KMS-11 (cell line): Measurements from ENCODE around the gene RBFOX1.

Source experiments
- H2AFZ ChIP-seq: fragments of 200-600 bp; sonication (generic); 2 replicates; pipeline ENCODE4 v1.6.1; 2016; ENCODE audit warnings: antibody characterized with exemption, mixed run types, low read depth
- H3K27ac ChIP-seq: fragments of 200-600 bp; sonication (generic); 2 replicates; pipeline ENCODE4 v1.6.1; 2016; ENCODE audit warnings: mild to moderate bottlenecking, mixed run types
- H3K27me3 ChIP-seq: fragments of 200-600 bp; sonication (generic); 2 replicates; pipeline ENCODE4 v1.6.1; 2017; ENCODE audit warnings: mild to moderate bottlenecking, low read depth, mixed run types, moderate library complexity; ENCODE audit not compliant: insufficient read depth
- H3K36me3 ChIP-seq: fragments of 200-600 bp; sonication (generic); 2 replicates; pipeline ENCODE4 v1.6.1; 2017; ENCODE audit warnings: mild to moderate bottlenecking, mixed run types; ENCODE audit not compliant: insufficient read depth
- H3K4me1 ChIP-seq: fragments of 200-600 bp; sonication (generic); 2 replicates; pipeline ENCODE4 v1.6.1; 2016; ENCODE audit warnings: mild to moderate bottlenecking, low read depth, mixed run types; ENCODE audit not compliant: poor library complexity, severe bottlenecking
- H3K4me2 ChIP-seq: fragments of 200-600 bp; sonication (generic); 2 replicates; pipeline ENCODE4 v1.7.0; 2016; ENCODE audit warnings: mild to moderate bottlenecking, mixed run types
- H3K4me3 ChIP-seq: fragments of 200-600 bp; sonication (generic); IDR thresholded peaks from 2 replicates; pipeline ENCODE4 v1.6.1; 2017; ENCODE audit warnings: low read depth, low read length, mixed read lengths; ENCODE audit not compliant: insufficient read depth
- H3K79me2 ChIP-seq: fragments of 200-600 bp; sonication (generic); 2 replicates; pipeline ENCODE4 v1.6.1; 2016; ENCODE audit warnings: low read depth, mixed run types; ENCODE audit not compliant: insufficient read depth
- H3K9ac ChIP-seq: fragments of 200-600 bp; sonication (generic); 2 replicates; pipeline ENCODE4 v1.6.1; 2016; ENCODE audit warnings: mild to moderate bottlenecking, mixed run types
- H4K20me1 ChIP-seq: fragments of 200-600 bp; sonication (generic); 2 replicates; pipeline ENCODE4 v1.6.1; 2016; ENCODE audit warnings: mild to moderate bottlenecking, mixed run types; ENCODE audit not compliant: insufficient read depth
- TF ChIP-seq, protein P1 (sequence below): fragments of 200-600 bp; sonication (generic); conservative IDR thresholded peaks from 2 replicates; pipeline ENCODE4 v1.6.1; 2017; ENCODE audit warnings: low read depth, mild to moderate bottlenecking, antibody characterized with exemption, low read length, moderate library complexity, mixed read lengths

The RBFOX1 gene

DNA sequence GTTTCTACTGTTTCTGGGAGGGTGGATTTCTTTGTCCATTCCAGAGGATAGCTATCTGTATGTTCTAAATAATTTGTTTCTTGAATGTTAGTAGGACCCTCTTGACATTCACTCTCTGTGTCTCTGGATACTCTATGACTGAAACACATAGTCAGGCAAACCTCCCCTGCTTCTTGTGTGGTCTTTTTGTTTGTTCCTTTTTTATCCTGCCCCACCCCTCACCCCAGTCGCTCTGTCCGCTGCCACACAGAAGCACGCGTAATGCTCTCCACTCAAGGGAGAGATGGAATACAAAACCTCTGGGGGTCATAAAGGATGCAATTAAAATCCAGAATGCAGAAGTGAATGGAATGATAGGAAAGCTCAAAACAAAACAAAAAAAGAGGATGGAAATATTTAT is 253.1 kb downstream of the RBFOX1 start:
- Histone ChIP-seq H3K4me2 (no peak overlapping the region), H3K79me2 (no peaks in the 10 kb centered on the region), H3K27ac (no peak overlapping the region), H3K27me3 (no peaks in the 10 kb centered on the region), H2AFZ (no peak overlapping the region), H3K4me1 (no peaks in the 10 kb centered on the region), H3K4me3 (no peak overlapping the region), H3K9ac (no peak overlapping the region), H3K36me3 (no peaks in the 10 kb centered on the region), H4K20me1 (no peaks in the 10 kb centered on the region)
- TF ChIP-seq, protein P1, sequence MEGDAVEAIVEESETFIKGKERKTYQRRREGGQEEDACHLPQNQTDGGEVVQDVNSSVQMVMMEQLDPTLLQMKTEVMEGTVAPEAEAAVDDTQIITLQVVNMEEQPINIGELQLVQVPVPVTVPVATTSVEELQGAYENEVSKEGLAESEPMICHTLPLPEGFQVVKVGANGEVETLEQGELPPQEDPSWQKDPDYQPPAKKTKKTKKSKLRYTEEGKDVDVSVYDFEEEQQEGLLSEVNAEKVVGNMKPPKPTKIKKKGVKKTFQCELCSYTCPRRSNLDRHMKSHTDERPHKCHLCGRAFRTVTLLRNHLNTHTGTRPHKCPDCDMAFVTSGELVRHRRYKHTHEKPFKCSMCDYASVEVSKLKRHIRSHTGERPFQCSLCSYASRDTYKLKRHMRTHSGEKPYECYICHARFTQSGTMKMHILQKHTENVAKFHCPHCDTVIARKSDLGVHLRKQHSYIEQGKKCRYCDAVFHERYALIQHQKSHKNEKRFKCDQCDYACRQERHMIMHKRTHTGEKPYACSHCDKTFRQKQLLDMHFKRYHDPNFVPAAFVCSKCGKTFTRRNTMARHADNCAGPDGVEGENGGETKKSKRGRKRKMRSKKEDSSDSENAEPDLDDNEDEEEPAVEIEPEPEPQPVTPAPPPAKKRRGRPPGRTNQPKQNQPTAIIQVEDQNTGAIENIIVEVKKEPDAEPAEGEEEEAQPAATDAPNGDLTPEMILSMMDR: no peak

DNA sequence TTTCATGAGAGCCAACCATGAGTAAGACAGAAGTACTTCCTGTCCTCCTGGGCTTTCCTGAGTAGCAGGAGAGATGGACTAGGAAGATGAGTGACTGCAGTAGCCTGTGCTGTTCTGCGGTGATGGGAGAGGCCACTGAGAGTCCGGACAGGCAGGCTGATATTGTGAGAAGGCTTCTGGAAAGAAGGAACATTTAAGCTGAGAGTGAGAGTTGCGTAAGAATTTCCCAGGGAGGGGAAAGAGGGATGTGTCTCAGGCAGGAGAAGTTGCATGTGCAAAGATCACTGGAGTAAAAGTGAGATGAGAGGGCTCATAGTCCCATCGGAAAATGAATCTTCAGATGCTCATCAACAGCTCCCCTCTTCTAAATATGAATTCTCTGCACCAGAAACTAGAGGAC is 258.3 kb downstream of the RBFOX1 start:
- no peak overlapping the region for H2AFZ ChIP-seq
- H3K4me1 ChIP-seq: no peaks in the 10 kb centered on the region
- TF ChIP-seq, protein P1: no peak
- no peaks in the 10 kb centered on the region for H3K79me2 ChIP-seq
- H4K20me1 ChIP-seq: no peaks in the 10 kb centered on the region
- no peaks in the 10 kb centered on the region for H3K27me3 ChIP-seq
- no peak overlapping the region for H3K9ac ChIP-seq
- no peak overlapping the region for H3K4me2 ChIP-seq
- no peaks in the 10 kb centered on the region for H3K36me3 ChIP-seq
- no peak overlapping the region for H3K4me3 ChIP-seq
- no peak overlapping the region for H3K27ac ChIP-seq

- no peaks in the 10 kb centered on the region for H3K4me1 ChIP-seq
- TF ChIP-seq, protein P1: no peak
- H3K9ac ChIP-seq: no peak overlapping the region
- H3K4me2 ChIP-seq: no peak overlapping the region
- no peaks in the 10 kb centered on the region for H3K79me2 ChIP-seq
- H4K20me1 ChIP-seq: no peaks in the 10 kb centered on the region
- no peak overlapping the region for H3K27ac ChIP-seq
- H3K4me3 ChIP-seq: no peak overlapping the region
- no peak overlapping the region for H2AFZ ChIP-seq
- H3K36me3 ChIP-seq: no peaks in the 10 kb centered on the region
- H3K27me3 ChIP-seq: no peaks in the 10 kb centered on the region
These were observed 263.7 kb downstream of the RBFOX1 start for GRCh38 chr16:7596308-7596707.

- Histone ChIP-seq H3K4me2 (no peak overlapping the region), H3K4me1 (no peaks in the 10 kb centered on the region), H3K9ac (no peak overlapping the region), H3K36me3 (no peaks in the 10 kb centered on the region), H2AFZ (no peak overlapping the region), H3K79me2 (no peaks in the 10 kb centered on the region), H3K4me3 (no peak overlapping the region), H3K27ac (no peak overlapping the region), H4K20me1 (no peaks in the 10 kb centered on the region), H3K27me3 (no peaks in the 10 kb centered on the region)
- TF ChIP-seq, protein P1: no peak
These were observed 265.0 kb downstream of the RBFOX1 start for GRCh38 chr16:7597677-7598076.
